Sciatic nerve (tissue), 2 donors: Measurements from ENCODE around the gene ASTN2. TPM values are rescaled to one million over a fixed set of nuclear protein-coding genes. Genes with fewer than 3 reads are reported as not detected.

ENCODE experiments used
- ATAC-seq: fragments of 200-7000 bp; cut with Tn5 transposase; one replicate; pipeline ENCODE4 v1.9.1; 2020; ENCODE audit warnings: mild to moderate bottlenecking, moderate library complexity
- DNase-seq: peaks from one replicate; pipeline ENCODE4 v3.0.0-alpha.2; 2020; ENCODE audit warnings: low spot score
- intact Hi-C: fragments of 100-400 bp; cut with DNase I; formaldehyde crosslinking; loops from one replicate; pipeline ENCODE4 v1.14.2; 2022
- total RNA-seq: library from RNA; stranded (reverse); fragmentation: NEBNext Ultra II Directional; extraction: Animal tissue kit (Norgen Biotek cat#: 25700); gene quantifications from one replicate; pipeline ENCODE4 v1.2.1, GENCODE V29; 2021
- donor health status: DM: no; HTN: no; CAD: no.
- donor health status: DM: no; HTN: no; CAD: no.

Gene ASTN2
- total RNA-seq, 1 donor from 2014 or later: 19.1 TPM

DNA sequence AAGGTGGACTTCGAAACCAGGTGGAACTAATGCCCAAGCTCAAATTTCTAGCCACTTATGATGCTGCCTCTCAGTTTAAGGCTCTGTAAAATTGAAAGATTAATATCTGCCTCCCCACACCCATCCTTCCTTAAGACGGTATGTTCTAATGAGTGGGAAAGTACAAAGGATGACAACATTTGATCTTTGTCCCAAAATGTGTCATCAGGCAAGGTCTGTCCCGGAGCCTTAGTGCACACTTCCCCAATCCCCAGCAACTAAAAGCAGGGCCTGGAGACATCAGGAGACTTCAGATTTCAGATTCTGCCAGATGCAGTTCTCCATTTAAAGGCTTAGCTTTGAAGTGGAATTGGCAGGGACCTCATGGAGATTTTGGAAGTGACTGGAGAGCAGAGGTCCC lies 316.5 kb downstream of the ASTN2 start:
- intact Hi-C loops: loop anchor here (5.0 kb wide), 1 partner anchor 1556 kb away; no protein-coding TSS in a partner anchor
- no peak for ATAC-seq
- no peak for DNase-seq

DNA sequence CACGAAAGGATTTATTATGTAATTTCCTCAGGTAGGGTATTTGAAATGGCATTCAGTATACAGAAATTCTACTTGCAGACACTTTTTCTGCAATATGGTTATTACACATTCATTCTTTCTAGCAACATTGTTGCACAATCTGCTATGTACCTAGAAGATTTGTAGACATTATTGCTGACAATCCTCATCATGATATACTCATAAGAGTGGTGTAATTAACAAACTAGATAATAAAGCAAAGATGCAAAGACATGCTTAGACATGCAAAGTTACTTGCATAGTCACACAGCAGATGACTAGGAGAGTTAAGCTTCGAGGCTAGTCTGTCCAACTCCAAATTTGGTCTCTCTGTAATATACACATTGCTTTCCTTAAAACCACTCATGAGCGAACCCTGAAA lies 317.1 kb downstream of the ASTN2 start:
- intact Hi-C loops: loop anchor here (5.0 kb wide), 1 partner anchor 1555 kb away; no protein-coding TSS in a partner anchor
- DNase-seq (no peak), ATAC-seq (no peak)

GRCh38 chr9:117096138-117096537 lies 318.7 kb downstream of the ASTN2 start:
- intact Hi-C loops: loop anchor here (5.0 kb wide), 1 partner anchor 1554 kb away; no protein-coding TSS in a partner anchor
- DNase-seq: no peak
- no peak for ATAC-seq

DNA sequence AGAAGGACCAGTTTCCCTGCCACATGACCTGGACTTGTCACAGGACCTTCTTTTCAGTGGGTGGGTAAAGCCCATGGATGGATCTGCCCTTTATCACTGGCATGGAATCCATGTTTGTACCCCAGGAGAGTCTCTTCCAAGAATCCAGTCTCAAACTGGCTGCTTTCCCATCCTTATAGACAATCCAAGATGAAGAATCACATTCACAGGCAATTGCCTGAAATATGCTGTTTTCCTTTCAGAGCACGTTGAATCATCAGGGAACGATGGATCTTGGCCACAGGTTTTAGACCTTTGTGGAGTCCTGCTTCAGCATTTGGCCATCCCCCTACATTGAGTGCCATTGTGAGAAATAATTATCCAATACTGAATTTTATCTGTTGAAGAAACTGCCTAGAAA lies 319.8 kb downstream of the ASTN2 start:
- no peak for DNase-seq
- no peak for ATAC-seq
- intact Hi-C loops: loop anchor here (5.0 kb wide), 1 partner anchor 1553 kb away; no protein-coding TSS in a partner anchor

GRCh38 chr9:117093891-117094844 lies 320.7 kb downstream of the ASTN2 start:
- intact Hi-C loops: no loop called here
- no peak for ATAC-seq
- DNase-seq: no peak

GRCh38 chr9:117092582-117092981 lies 322.3 kb downstream of the ASTN2 start:
- ATAC-seq: no peak
- DNase-seq: no peak
- intact Hi-C loops: no loop called here

- no peak for ATAC-seq
- intact Hi-C loops: no loop called here
- DNase-seq: no peak
Observed at GRCh38 chr9:117091529-117091928, 323.3 kb downstream of the ASTN2 start.

DNA sequence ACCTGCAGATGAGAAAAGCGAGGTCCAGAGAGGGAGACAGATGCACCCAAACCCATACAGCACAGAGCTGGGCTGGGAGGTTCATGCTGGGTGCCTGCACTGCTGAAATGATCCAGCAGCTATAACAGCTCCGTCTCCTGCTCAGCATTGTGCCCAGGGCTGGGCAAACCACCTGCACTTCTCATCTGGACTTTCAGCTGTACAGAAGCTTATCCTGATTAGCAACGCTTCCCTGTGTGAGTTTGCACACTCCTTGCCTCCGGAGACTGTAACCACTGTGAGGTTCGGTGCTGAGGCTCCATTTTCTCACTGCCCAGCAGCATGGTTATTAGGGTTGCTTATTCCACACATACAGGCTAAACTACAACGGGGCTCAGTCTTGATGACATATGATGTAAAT lies 326.1 kb downstream of the ASTN2 start:
- no peak for DNase-seq
- no peak for ATAC-seq
- intact Hi-C loops: no loop called here

- no peak for DNase-seq
Observed at GRCh38 chr9:117088140-117088539, 326.7 kb downstream of the ASTN2 start.

GRCh38 chr9:117084221-117084620 lies 330.6 kb downstream of the ASTN2 start:
- intact Hi-C loops: no loop called here
- no peak for ATAC-seq
- no peak for DNase-seq

More at GRCh38 chr9:117088140-117088539, 326.7 kb downstream of the ASTN2 start:
- no peak for ATAC-seq
- intact Hi-C loops: no loop called here

DNA sequence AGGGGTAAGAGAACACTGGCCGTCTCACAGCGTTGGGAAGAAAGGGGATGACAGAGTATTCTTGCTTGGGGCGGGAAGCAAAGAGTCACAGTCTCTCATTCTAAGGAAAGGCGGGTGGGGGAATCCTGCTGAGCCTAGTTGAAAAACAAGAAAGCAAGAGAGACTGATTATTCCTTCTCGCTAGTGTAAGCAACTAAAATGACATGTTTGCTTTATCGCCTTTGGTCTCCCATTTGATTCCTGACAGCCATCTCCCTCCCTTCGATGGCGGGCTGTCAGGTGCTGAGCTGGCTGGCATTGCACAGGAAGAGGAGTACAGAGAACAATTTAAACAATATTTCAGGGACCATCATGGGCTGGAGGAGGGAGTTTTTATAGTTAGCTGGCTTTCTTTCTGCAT lies 331.3 kb downstream of the ASTN2 start:
- intact Hi-C loops: no loop called here
- DNase-seq (no peak), ATAC-seq (no peak)

- ATAC-seq: no peak
- intact Hi-C loops: no loop called here
- DNase-seq: no peak
Observed at GRCh38 chr9:117081641-117082317, 333.1 kb downstream of the ASTN2 start.

- ATAC-seq (no peak), DNase-seq (no peak)
- intact Hi-C loops: no loop called here
Observed at GRCh38 chr9:117080765-117081390, 334.0 kb downstream of the ASTN2 start.

- DNase-seq: no peak
- intact Hi-C loops: no loop called here
- ATAC-seq: no peak
Observed at GRCh38 chr9:117076571-117077290, 338.1 kb downstream of the ASTN2 start.

- intact Hi-C loops: no loop called here
- ATAC-seq: no peak
- DNase-seq: no peak
Observed at GRCh38 chr9:117075636-117076035, 339.2 kb downstream of the ASTN2 start.

- DNase-seq (no peak), ATAC-seq (no peak)
- intact Hi-C loops: no loop called here
Observed at GRCh38 chr9:117074784-117075520, 339.9 kb downstream of the ASTN2 start.

- ATAC-seq (no peak), DNase-seq (no peak)
- intact Hi-C loops: no loop called here
Observed at GRCh38 chr9:117074342-117074662, 340.6 kb downstream of the ASTN2 start.

GRCh38 chr9:117073539-117074341 lies 341.1 kb downstream of the ASTN2 start:
- no peak for DNase-seq
- ATAC-seq: no peak
- intact Hi-C loops: no loop called here
